HFFc6 (cell line): ENCODE results near the gene EN1. TPM values are rescaled to one million over a fixed set of nuclear protein-coding genes. Genes with fewer than 3 reads are reported as not detected.

Experiments
- DNase-seq: peaks from one replicate; pipeline ENCODE4 v3.0.0-alpha.2; 2018
- H3K27ac Mint-ChIP-seq: 2 replicates; pipeline ENCODE4 v1.8.0; 2020; ENCODE audit warnings: mild to moderate bottlenecking, mixed read lengths
- H3K27me3 Mint-ChIP-seq: 2 replicates; pipeline ENCODE4 v1.8.0; 2021; ENCODE audit warnings: mild to moderate bottlenecking, moderate library complexity, mixed read lengths; ENCODE audit not compliant: insufficient read depth
- H3K36me3 Mint-ChIP-seq: 2 replicates; pipeline ENCODE4 v1.8.0; 2021; ENCODE audit warnings: low read depth, mixed read lengths
- H3K4me1 Mint-ChIP-seq: 2 replicates; pipeline ENCODE4 v1.8.0; 2020; ENCODE audit warnings: low read depth, mixed read lengths
- H3K4me3 Mint-ChIP-seq: 2 replicates; pipeline ENCODE4 v1.8.0; 2020; ENCODE audit warnings: mild to moderate bottlenecking, moderate library complexity, mixed read lengths
- H3K9me3 Mint-ChIP-seq: 2 replicates; pipeline ENCODE4 v1.8.0; 2020; ENCODE audit warnings: mild to moderate bottlenecking, mixed read lengths
- CTCF ChIP-seq: fragments of 200-600 bp; sonication (generic); IDR thresholded peaks from 2 replicates; pipeline ENCODE4 v1.5.0; 2021; ENCODE audit warnings: antibody characterized with exemption, mild to moderate bottlenecking
- total RNA-seq, 6 experiments: library from RNA; stranded (reverse); fragmentation: NEBNext Ultra II Directional; extraction: Animal tissue kit (Norgen Biotek cat#: 25700); gene quantifications; 2 replicates in 1 of 6; 3 replicates in 5 of 6; pipeline ENCODE4 v1.2.3, GENCODE V29; 2021

The EN1 gene
- total RNA-seq, 6 experiments from 2014 or later = not detected

GRCh38 chr2:118834440-118834810, 13.0 kb downstream of the EN1 start:
- no peaks in the 10 kb centered on the region for H3K36me3 Mint-ChIP-seq
- H3K27me3 Mint-ChIP-seq = peaks cover 53% of the 10 kb centered on the region
- no peak for TF ChIP-seq CTCF
- DNase-seq = no peak
- H3K9me3 Mint-ChIP-seq = no peaks in the 10 kb centered on the region
- H3K4me1 Mint-ChIP-seq = no peaks in the 10 kb centered on the region
- no peak overlapping the region for H3K4me3 Mint-ChIP-seq
- no peak overlapping the region for H3K27ac Mint-ChIP-seq

- Mint-ChIP-seq H3K9me3 (no peaks in the 10 kb centered on the region), H3K27me3 (peaks cover 50% of the 10 kb centered on the region), H3K4me3 (no peak overlapping the region), H3K4me1 (no peaks in the 10 kb centered on the region), H3K36me3 (no peaks in the 10 kb centered on the region), H3K27ac (no peak overlapping the region)
- no peak for DNase-seq
- TF ChIP-seq CTCF = no peak
Measured at GRCh38 chr2:118833716-118834439, 13.6 kb downstream of the EN1 start.

GRCh38 chr2:118832791-118833715, 14.4 kb downstream of the EN1 start:
- Mint-ChIP-seq H3K27me3 (peaks cover 44% of the 10 kb centered on the region), H3K9me3 (no peaks in the 10 kb centered on the region), H3K36me3 (no peaks in the 10 kb centered on the region), H3K27ac (no peak overlapping the region), H3K4me1 (no peaks in the 10 kb centered on the region), H3K4me3 (no peak overlapping the region)
- DNase-seq = no peak
- TF ChIP-seq CTCF = no peak

GRCh38 chr2:118832071-118832790, 15.2 kb downstream of the EN1 start:
- H3K9me3 Mint-ChIP-seq = no peaks in the 10 kb centered on the region
- no peak overlapping the region for H3K4me3 Mint-ChIP-seq
- peaks cover 42% of the 10 kb centered on the region for H3K27me3 Mint-ChIP-seq
- no peak overlapping the region for H3K27ac Mint-ChIP-seq
- no peaks in the 10 kb centered on the region for H3K4me1 Mint-ChIP-seq
- no peak for DNase-seq
- no peak for TF ChIP-seq CTCF
- H3K36me3 Mint-ChIP-seq = no peaks in the 10 kb centered on the region

GRCh38 chr2:118830881-118831280, 16.6 kb downstream of the EN1 start:
- Mint-ChIP-seq H3K4me3 (no peak overlapping the region), H3K27me3 (peaks cover 31% of the 10 kb centered on the region)
- DNase-seq = no peak

More at GRCh38 chr2:118830881-118831280, 16.6 kb downstream of the EN1 start:
- H3K9me3 Mint-ChIP-seq = no peaks in the 10 kb centered on the region
- TF ChIP-seq CTCF = no peak
- no peaks in the 10 kb centered on the region for H3K36me3 Mint-ChIP-seq
- H3K4me1 Mint-ChIP-seq = no peaks in the 10 kb centered on the region
- no peak overlapping the region for H3K27ac Mint-ChIP-seq
